Stimulated activated naive CD8-positive, alpha-beta T cell treated with anti-CD3 and anti-CD28 coated beads, Interleukin-15, amount 100 ng/mL, for 72 hours (primary cell): ENCODE measurements around the gene MED12L.
"Not testable (repeated sequence)": the region's sequence is repeated elsewhere in the genome, so short reads cannot be mapped to it uniquely, and the experiment has no call there.

Source experiments
- ATAC-seq: fragments of 150-1000 bp; cut with Tn5 transposase; 2 replicates; pipeline ENCODE4 v1.10.0; 2021; ENCODE audit warnings: mild to moderate bottlenecking, moderate library complexity
- DNase-seq, 2 donors: peaks; one replicate each; pipeline ENCODE4 v3.0.0; 2021 to 2022
- H3K27ac Mint-ChIP-seq, 2 donors: one replicate each; pipeline ENCODE4 v1.8.0; 2022; ENCODE audit warnings: mild to moderate bottlenecking in 2 of 2, mixed read lengths in 2 of 2, moderate library complexity in 2 of 2
- H3K27me3 Mint-ChIP-seq: one replicate; pipeline ENCODE4 v1.8.0; 2022; ENCODE audit warnings: mixed read lengths
- H3K4me1 Mint-ChIP-seq: one replicate; pipeline ENCODE4 v1.8.0; 2022; ENCODE audit warnings: mild to moderate bottlenecking, mixed read lengths
- H3K4me3 Mint-ChIP-seq, 2 donors: one replicate each; pipeline ENCODE4 v1.8.0; 2022; ENCODE audit warnings: mild to moderate bottlenecking in 2 of 2, mixed read lengths in 2 of 2, moderate library complexity in 1 of 2
- H3K9me3 Mint-ChIP-seq, 2 donors: one replicate each; pipeline ENCODE4 v1.8.0; 2022; ENCODE audit warnings: mixed read lengths in 2 of 2

Gene MED12L

DNA sequence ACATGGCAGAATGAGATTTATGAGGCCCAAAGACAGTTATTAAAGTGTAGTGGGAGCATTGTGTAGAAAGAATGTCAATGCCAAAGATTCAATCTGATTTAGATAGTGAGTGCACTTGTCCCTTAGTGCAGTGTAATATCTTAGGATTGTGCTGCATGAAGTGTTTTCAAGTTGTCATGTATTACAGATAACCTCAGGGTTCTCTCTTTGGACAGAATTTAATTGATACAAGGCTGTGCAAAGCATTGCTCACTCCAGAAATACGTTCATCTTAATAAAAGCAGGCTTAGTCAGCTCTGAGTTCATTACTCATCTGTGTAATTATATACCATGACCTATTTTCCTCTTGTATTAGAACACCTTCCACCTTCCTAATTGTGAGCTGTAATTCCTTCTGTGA is 133.6 kb downstream of the MED12L start:
- ATAC-seq = peak; percentile 90
- Mint-ChIP-seq H3K4me1 (peaks cover 26% of the 10 kb centered on the region), H3K27me3 (no peaks in the 10 kb centered on the region), H3K27ac (no peak overlapping the region), H3K4me3 (no peak overlapping the region), H3K9me3 (peaks cover 25% of the 10 kb centered on the region in 2 donors)
- DNase-seq = no peak

DNA sequence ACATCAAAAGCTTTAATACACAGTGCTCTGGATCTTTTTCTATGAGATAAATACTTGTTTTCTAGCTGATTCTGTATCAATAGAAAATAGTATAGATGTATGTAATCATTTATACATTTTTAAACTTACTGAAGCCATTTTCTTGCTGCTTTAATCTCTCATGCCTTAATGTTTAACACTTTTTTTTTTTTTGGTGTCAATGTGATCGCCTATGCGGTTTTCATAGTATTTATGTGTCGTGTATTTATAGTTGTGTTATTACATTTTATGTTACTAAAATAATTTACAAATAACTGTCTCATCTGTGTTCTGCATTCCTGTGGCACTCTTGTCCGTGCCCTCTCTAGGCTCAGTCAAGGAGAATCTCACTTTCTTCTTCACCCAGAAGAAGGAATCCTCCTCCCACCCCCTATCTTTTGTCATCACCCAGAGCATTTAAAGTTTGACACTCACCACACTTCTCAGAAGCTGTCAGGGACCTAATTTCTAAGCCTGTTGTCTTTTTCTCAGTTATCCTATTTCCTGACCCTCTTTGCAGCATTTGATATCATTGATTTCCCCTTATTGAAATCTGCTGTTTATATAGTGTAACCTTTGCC is 138.9 kb downstream of the MED12L start:
- Mint-ChIP-seq H3K27me3 (no peaks in the 10 kb centered on the region), H3K9me3 (peaks cover 25% of the 10 kb centered on the region in 2 donors), H3K4me1 (peaks cover 48% of the 10 kb centered on the region), H3K27ac (no peak overlapping the region), H3K4me3 (no peak overlapping the region)
- ATAC-seq (no peak), DNase-seq (no peak)

DNA sequence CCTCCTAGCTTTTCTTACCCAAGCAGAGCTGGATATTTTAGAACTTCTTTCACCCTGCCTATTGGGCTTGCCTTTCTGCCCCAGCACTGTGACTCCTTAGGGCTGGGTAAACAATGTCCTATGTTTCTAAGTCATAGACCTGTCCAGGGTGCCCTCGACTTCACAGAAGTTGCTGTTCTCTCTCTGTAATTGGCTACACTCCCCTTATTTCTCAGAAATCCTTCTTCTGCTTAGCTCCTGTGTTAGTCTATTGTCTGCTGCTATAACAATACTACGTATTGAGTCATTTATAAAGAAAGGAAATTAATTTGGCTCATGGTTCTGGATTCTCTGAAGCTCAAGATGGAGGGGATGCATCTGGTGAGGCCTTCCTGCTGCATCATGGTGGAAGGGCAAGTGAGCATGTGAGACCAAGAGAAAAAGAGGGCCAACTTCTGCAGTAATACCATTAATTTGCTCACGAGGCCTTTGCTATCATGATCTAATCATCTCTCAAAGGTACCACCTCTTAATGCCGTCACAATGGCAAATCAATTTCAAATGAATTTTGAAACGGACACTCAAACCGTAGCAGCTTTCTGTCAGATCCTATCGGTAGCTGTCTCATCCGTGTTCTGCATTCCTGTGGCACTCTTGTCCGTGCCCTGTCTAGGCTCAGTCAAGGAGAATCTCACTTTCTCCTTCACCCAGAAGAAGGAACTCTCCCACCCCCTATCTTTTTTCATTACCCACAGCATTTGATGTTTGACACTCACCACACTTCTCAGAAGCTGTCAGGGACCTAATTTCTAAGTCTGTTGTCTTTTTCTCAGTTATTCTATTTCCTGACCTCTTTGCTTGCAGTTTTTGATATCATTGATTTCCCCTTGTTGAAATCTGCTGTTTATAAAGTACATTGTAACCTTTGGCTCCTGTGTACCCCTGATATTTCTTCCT is 139.8 kb downstream of the MED12L start:
- ATAC-seq (no peak), DNase-seq (no peak)
- H3K27ac Mint-ChIP-seq = peak overlapping the region; percentile 96
- H3K4me3 Mint-ChIP-seq = peak overlapping the region; percentile 57 to 67
- peaks cover 51% of the 10 kb centered on the region for H3K4me1 Mint-ChIP-seq
- H3K27me3 Mint-ChIP-seq = no peaks in the 10 kb centered on the region
- peaks cover 25% of the 10 kb centered on the region in 2 donors for H3K9me3 Mint-ChIP-seq

DNA sequence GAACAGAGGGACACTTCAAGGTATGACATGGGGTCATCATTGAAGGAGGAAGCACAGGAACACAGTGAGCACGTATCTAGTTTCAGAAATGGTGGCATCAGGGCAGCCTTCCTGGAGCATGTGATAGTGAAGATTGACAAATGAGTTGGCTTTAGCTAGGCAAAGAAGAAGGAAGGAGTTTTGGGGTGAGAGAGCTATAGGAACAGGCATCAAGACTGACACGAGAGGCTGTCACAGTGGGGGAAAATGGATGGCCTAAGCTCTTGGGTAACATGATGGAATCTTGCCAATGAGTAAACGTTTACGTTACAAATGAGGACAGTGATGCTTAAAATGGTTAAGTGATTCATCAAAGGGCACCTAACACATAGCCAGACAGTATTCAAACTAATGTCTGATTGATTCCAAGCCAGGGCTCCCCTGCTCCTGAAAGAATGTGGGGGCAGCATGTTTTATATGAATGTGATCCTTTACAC is 140.7 kb downstream of the MED12L start:
- Mint-ChIP-seq H3K4me3 (peak overlapping the region; percentile 34 to 67), H3K4me1 (peaks cover 59% of the 10 kb centered on the region), H3K27ac (peak overlapping the region; percentile 96), H3K27me3 (no peaks in the 10 kb centered on the region), H3K9me3 (peaks cover 17 to 18% of the 10 kb centered on the region in 2 donors)
- DNase-seq (peak in 1 of 2 donors; percentile 29), ATAC-seq (peak; percentile 66)

DNA sequence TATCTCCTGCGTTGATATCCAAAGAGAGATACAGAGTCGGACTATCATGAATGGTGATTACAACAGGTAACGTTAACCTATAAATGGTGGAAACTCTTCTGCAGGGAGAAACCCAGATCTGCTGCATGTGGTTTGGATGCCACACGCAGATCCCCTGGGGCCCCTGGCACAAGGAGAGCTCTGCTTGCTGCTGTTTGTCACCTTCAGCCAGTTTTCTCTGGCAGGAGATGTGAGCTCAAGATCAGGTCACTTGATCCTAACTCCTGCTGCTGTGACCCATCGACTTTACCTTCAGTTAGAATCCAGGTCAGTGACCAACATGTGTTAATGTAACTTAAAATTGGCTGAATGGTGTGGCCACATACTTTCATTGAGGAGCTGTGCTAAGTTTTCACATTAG is 141.4 kb downstream of the MED12L start:
- DNase-seq = no peak
- peaks cover 64% of the 10 kb centered on the region for H3K4me1 Mint-ChIP-seq
- H3K27me3 Mint-ChIP-seq = no peaks in the 10 kb centered on the region
- H3K27ac Mint-ChIP-seq = peak overlapping the region in 1 of 2 donors; percentile 96
- peaks cover 10 to 15% of the 10 kb centered on the region in 2 donors for H3K9me3 Mint-ChIP-seq
- no peak for ATAC-seq
- peak overlapping the region in 1 of 2 donors; percentile 67 for H3K4me3 Mint-ChIP-seq

DNA sequence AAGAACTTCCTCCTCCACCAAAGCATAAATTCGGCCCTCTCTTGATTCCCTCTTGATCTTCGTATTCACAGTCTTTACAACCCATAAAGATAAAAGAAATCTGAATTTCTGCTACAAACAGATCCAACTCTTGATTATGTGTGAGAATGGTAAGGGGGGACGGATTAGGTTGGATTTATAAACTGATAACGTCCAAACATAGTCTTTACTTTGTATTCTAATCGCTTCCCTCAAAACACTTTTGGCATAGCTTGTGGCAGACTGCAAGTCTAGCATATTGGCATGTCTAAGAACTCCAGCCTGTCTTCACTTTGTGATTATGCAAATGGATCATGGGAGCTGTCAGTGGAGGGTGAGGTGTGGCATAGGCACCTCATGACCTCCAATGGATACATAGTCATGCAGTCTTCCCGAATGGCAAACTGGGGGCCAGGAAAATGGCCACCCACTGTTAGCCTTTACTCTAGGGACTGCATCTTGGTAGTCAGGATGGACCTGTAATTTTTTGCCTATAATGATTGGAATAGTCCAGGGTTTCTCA is 141.9 kb downstream of the MED12L start:
- ATAC-seq (peak; percentile 41), DNase-seq (no peak)
- Mint-ChIP-seq H3K4me1 (peaks cover 64% of the 10 kb centered on the region), H3K27ac (peak overlapping the region; percentile 15 to 96), H3K9me3 (peaks cover 5 to 10% of the 10 kb centered on the region in 2 donors), H3K4me3 (peak overlapping the region; percentile 53 to 67), H3K27me3 (no peaks in the 10 kb centered on the region)

DNA sequence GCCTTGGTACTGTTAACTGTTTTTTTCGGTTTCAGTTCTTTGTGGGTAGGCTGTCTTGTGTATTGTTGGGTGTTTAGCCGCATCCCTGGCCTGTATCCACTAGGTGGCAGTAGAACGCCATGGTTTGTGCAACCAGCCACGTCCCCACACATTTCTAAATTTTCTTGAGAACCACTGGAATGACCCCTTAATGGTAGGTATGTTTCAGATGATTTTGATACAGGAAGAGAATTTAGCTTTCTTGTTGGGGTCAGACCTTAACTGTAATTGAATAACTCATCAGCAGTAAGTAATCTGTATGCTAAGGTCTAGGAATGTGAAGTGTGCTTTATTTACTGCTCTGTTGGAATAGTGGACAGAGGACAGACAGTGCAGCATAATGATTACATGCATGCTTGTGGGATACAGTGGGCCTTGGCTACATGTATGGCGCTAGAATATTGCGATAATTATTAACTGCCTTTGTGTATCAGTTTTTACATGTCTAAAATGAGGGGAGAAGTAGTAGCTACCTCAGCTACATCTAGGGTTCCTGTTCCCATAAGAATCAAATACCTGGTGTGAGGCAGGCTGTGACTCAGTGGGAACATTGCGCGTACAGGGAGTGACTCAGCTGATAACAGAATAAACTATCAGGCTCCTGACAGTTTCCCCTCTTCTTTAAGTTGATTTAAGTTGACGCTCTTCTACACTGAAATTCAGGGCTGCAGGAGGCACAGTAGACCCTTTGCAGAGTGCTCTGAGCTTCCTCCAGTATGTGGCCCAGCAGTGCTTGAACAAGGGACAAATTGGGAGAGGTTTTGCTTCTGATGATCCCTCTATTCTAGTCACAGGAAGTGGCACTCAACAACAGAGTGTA is 142.6 kb downstream of the MED12L start:
- Mint-ChIP-seq H3K4me3 (peak overlapping the region; percentile 53 to 67), H3K4me1 (peaks cover 64% of the 10 kb centered on the region), H3K9me3 (peaks cover 0 to 4% of the 10 kb centered on the region in 2 donors), H3K27ac (peak overlapping the region; percentile 15 to 90), H3K27me3 (no peaks in the 10 kb centered on the region)
- DNase-seq (peak; percentile 72 to 83), ATAC-seq (peak; percentile 85)

DNA sequence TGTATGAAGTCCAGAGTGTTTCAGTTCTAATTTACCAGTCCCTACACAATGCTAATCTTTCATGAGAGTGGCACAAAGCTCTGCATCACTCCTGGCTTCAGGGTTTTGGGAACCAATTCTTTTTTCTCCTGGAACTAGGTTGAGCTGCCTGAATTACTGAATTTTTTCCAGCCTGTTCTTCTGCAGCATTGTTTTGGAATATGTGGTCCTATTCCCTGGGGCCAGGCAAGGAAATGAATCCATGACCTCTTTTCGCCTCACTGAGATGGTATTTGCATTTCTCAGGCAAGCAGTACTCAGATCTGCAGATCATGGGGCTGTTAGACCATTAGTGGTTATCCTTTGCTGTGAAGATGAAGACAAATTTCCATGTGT is 143.2 kb downstream of the MED12L start:
- Mint-ChIP-seq H3K4me3 (peak overlapping the region; percentile 17 to 67), H3K4me1 (peaks cover 64% of the 10 kb centered on the region), H3K9me3 (no peaks in the 10 kb centered on the region), H3K27ac (peak overlapping the region in 1 of 2 donors; percentile 90), H3K27me3 (no peaks in the 10 kb centered on the region)
- DNase-seq = no peak
- ATAC-seq = peak; percentile 36

DNA sequence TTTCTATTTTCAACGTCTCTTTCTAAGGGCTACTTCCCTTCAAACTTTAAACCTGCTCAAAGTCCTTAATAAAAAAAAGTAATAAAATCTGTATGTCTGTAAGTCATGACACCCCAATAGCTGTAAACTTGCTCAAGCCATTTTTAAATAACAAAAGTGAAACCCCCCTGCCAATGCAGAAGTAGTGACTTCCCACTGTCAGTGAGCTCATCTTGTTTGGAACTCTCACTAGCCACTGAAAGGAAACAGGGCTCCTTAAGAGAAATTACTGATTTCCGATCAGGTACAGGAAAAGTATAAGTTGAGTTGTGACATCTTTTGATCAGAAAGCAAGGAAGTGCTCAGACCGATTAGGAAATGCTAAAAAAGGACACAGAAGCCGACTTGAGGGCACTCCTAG is 145.2 kb downstream of the MED12L start:
- DNase-seq (no peak), ATAC-seq (peak; percentile 13)
- Mint-ChIP-seq H3K9me3 (no peaks in the 10 kb centered on the region), H3K4me3 (peak overlapping the region; percentile 59 to 67), H3K27ac (peak overlapping the region; percentile 89 to 92), H3K27me3 (no peaks in the 10 kb centered on the region), H3K4me1 (peaks cover 50% of the 10 kb centered on the region)

DNA sequence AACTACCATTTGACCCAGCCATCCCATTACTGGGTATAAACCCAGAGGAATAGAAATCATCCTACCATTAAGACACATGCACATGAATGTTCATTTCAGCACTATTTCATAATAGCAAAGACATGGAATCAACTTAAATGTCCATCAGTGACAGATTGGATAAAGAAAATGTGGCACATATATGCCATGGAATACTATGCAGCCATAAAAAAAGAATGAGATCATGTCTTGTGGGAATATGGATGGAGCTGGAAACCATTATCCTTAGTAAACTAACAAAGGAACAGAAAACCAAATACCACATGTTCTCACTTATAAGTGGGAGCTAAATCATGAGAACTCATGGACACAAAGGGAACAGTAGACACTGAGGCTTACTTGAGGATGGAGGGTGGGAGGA is 146.9 kb downstream of the MED12L start:
- not testable (repeated sequence) for H3K27me3 Mint-ChIP-seq, H3K4me3 Mint-ChIP-seq, H3K27ac Mint-ChIP-seq, ATAC-seq, DNase-seq, H3K9me3 Mint-ChIP-seq
- peaks cover 32% of the 10 kb centered on the region for H3K4me1 Mint-ChIP-seq

DNA sequence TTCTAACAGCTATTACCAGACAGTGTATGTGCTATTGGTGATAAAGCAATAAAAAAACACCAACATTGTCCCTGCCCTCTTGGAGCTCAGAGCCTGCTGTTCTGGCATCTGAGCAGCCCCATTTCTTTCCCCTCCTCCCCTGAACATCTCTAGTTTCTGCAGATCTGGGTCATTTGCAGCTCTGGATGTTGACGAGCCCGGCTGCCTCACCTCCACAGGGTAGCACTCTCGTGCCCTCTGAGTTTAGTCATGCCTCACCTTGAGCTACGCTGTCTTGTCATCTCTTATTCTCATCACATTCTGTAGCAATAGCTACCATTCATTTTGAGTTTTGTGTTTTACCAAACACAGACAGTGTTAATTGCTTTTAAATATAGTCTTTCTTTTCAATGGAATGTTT is 147.5 kb downstream of the MED12L start:
- Mint-ChIP-seq H3K27ac (no peak overlapping the region), H3K4me3 (no peak overlapping the region), H3K4me1 (peaks cover 26% of the 10 kb centered on the region), H3K27me3 (no peaks in the 10 kb centered on the region), H3K9me3 (no peaks in the 10 kb centered on the region)
- DNase-seq (no peak), ATAC-seq (no peak)

DNA sequence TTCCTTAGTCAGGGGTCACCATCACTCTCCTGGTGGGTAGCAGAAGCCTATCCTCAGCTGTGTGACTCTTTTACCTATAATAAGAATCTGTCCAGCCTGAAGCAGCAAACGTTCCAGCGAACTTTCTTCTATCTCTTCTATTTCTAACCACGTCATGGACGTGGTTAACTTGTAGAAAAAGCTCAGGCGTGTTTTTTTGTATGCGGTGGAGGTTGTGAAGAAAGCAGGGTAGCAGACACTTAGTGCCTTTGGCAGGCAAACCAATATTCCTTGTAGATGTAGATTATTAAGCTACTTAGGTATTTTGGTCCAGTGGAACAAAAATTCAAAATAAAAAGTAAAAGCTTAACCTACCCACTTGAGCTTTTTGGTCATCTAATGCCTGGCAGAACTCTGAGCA is 149.4 kb downstream of the MED12L start:
- peaks cover 18% of the 10 kb centered on the region for H3K4me1 Mint-ChIP-seq
- no peaks in the 10 kb centered on the region for H3K27me3 Mint-ChIP-seq
- ATAC-seq (no peak), DNase-seq (no peak)
- no peak overlapping the region for H3K4me3 Mint-ChIP-seq
- H3K9me3 Mint-ChIP-seq = no peaks in the 10 kb centered on the region
- H3K27ac Mint-ChIP-seq = no peak overlapping the region

DNA sequence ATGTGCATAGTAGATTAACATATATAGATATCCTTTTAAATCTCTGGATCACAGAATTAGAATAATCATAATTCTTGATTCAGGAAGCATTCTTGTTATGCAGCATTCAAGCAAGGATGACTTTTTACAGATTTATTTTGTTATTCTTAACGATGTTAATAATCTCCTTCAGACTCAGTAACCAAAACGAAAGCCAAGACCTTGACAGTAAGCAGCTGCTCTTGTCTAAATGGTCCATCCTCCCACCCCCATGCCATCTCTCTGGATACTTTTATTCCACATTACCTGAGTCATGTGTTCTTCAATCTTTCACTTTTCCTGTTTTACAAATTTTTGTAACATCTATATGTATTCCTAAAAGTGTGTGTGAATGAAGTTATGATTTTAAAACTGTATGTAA is 150.9 kb downstream of the MED12L start:
- no peak overlapping the region for H3K27ac Mint-ChIP-seq
- peaks cover 3% of the 10 kb centered on the region for H3K4me1 Mint-ChIP-seq
- DNase-seq = no peak
- H3K27me3 Mint-ChIP-seq = no peaks in the 10 kb centered on the region
- no peak overlapping the region for H3K4me3 Mint-ChIP-seq
- no peaks in the 10 kb centered on the region for H3K9me3 Mint-ChIP-seq
- ATAC-seq = no peak

DNA sequence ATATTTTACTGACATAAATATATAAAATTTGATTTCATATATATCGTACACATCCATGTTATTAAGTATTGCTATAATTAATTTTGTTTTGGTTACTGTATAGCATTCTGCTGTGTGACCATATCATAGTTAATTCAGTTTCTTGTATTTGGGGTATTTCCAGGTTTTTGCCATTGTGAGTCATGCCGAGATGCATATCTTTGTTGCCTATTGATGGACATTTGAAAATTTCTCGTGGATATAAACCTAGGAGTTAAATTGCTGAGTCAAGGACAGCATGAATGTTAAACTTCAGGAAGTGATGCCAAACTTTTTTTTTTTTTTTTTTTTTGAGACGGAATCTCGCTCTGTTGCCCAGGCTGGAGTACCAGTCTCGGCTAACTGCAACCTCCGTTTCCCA is 151.3 kb downstream of the MED12L start:
- H3K27ac Mint-ChIP-seq = no peak overlapping the region
- no peaks in the 10 kb centered on the region for H3K4me1 Mint-ChIP-seq
- no peaks in the 10 kb centered on the region for H3K27me3 Mint-ChIP-seq
- no peaks in the 10 kb centered on the region for H3K9me3 Mint-ChIP-seq
- H3K4me3 Mint-ChIP-seq = no peak overlapping the region
- no peak for ATAC-seq
- no peak for DNase-seq

DNA sequence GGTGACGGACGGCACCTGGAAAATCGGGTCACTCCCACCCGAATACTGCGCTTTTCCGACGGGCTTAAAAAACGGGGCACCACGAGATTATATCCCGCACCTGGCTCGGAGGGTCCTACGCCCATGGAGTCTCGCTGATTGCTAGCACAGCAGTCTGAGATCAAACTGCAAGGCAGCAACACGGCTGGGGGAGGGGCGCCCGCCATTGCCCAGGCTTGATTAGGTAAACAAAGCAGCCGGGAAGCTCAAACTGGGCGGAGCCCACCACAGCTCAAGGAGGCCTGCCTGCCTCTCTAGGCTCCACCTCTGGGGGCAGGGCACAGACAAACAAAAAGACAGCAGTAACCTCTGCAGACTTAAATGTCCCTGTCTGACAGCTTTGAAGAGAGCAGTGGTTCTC is 156.5 kb downstream of the MED12L start:
- H3K27ac Mint-ChIP-seq, DNase-seq, H3K4me1 Mint-ChIP-seq, H3K4me3 Mint-ChIP-seq, H3K27me3 Mint-ChIP-seq, ATAC-seq, H3K9me3 Mint-ChIP-seq: not testable (repeated sequence)
